Testis (tissue), 2 donors: ENCODE results near the gene WNK2.

Source experiments
- CTCF ChIP-seq, 3 experiments: fragments of 450-650 bp in 2 of 3; fragments of 200-600 bp in 1 of 3; sonication (generic) in 1 of 3; IDR thresholded peaks; one replicate each; pipeline ENCODE4 v1.5.1; 2016 to 2019; ENCODE audit warnings: antibody characterized with exemption in 3 of 3, mild to moderate bottlenecking in 2 of 3, moderate library complexity in 1 of 3
- POLR2A ChIP-seq: fragments of 450-650 bp; IDR thresholded peaks from one replicate; pipeline ENCODE4 v1.6.1; 2017; ENCODE audit warnings: antibody characterized with exemption, mild to moderate bottlenecking, moderate library complexity

DNA sequence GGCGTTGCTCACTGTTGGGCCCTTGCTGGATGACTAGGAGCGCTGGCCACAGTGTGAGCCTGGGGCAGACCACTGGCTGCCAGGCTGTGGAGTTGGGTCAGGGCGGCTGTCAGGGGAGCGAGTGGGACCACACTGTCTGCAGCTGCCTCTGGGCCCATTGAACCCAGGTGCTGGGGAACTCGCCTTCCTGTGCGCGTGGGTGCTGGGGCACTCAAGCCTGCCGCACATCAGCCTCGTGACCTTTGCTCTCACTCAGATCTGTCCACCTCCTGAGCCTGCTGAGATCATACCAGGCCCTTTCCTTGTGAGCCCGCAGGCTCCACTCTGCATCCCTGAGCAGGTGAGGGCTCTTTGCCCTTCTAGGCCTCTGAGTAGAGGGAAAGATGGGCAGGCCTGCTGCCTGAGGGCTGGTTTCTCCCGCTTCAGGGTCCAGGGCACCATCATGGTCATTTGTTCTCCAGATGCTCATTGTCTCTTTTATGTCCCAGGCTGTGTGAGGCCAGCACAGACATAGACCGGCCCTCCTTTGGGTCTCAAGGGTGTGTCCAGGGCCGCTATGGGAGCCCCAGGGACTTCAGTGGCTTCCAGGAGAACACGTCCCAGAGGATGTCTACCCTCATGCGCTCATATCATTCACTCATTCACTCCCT is 26.5 kb downstream of the WNK2 start:
- TF ChIP-seq CTCF (IDR thresholded peaks at IDR 0.05): no peak
- TF ChIP-seq POLR2A: no peak
